HEK293T (cell line): ENCODE measurements around the gene PMVK.

Source experiments
- BHLHE40 ChIP-seq: fragments of 450-650 bp; IDR thresholded peaks from 2 replicates; pipeline ENCODE4 v1.6.1; 2016; ENCODE audit warnings: mild to moderate bottlenecking, moderate library complexity, borderline replicate concordance
- CTBP1 ChIP-seq: fragments of 450-650 bp; IDR thresholded peaks from 2 replicates; pipeline ENCODE4 v1.6.1; 2016; ENCODE audit warnings: borderline replicate concordance
- FOXK2 ChIP-seq: fragments of 450-650 bp; IDR thresholded peaks from 2 replicates; pipeline ENCODE4 v1.6.1; 2016; ENCODE audit warnings: mild to moderate bottlenecking
- FOXM1 ChIP-seq: fragments of 450-650 bp; IDR thresholded peaks from 2 replicates; pipeline ENCODE4 v1.6.1; 2017; ENCODE audit warnings: mild to moderate bottlenecking, borderline replicate concordance
- HDGF ChIP-seq: fragments of 450-650 bp; IDR thresholded peaks from 2 replicates; pipeline ENCODE4 v1.6.1; 2017; ENCODE audit warnings: antibody characterized with exemption, borderline replicate concordance
- L3MBTL2 ChIP-seq: fragments of 450-650 bp; conservative IDR thresholded peaks from 2 replicates; pipeline ENCODE4 v1.6.1; 2016; ENCODE audit warnings: mild to moderate bottlenecking
- SP1 ChIP-seq: fragments of 450-650 bp; IDR thresholded peaks from 2 replicates; pipeline ENCODE4 v1.6.1; 2017
- SUZ12 ChIP-seq: fragments of 450-650 bp; IDR thresholded peaks from 2 replicates; pipeline ENCODE4 v1.6.1; 2016; ENCODE audit warnings: mild to moderate bottlenecking
- ZNF384 ChIP-seq: fragments of 450-650 bp; IDR thresholded peaks from 2 replicates; pipeline ENCODE4 v1.6.1; 2016

DNA sequence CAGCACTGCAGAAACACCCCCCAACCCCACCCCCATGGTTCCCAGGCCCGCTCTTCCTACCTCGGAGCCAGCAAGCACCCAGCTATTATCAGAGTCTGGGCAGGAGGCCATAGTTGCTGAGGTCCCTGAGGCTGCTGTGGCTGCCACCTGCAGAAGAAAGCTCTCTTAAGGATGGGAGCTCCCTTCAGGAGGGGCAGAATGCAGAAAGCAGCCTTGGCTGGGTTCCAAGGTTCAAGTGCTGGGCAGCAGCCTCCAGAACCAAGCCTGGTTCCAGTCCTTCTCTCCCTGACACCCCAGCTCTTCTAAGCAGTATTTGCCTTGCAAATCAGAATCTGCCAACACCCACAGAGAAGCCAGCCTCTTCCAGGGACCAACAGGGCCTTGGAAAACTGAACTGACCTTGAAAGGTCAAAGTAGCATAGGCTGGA, 17.1 kb upstream of the PMVK start:
- TF ChIP-seq FOXM1, result no peak
- no peak for TF ChIP-seq FOXK2
- TF ChIP-seq ZNF384, result no peak
- TF ChIP-seq SP1, result no peak
- TF ChIP-seq L3MBTL2, result no peak
- TF ChIP-seq SUZ12, result no peak
- no peak for TF ChIP-seq CTBP1
- no peak for TF ChIP-seq BHLHE40
- TF ChIP-seq HDGF, result no peak
